Nucleus accumbens (tissue), 56 donors: Measurements from ENCODE around the gene ARHGAP24.
"Not testable (repeated sequence)": the region's sequence is repeated elsewhere in the genome, so short reads cannot be mapped to it uniquely, and the experiment has no call there.

Experiments used
- DNase-seq, 56 donors: peaks; one replicate each; lab custom pipeline; 2025; lab: John Stamatoyannopoulos, UW

The ARHGAP24 gene

DNA sequence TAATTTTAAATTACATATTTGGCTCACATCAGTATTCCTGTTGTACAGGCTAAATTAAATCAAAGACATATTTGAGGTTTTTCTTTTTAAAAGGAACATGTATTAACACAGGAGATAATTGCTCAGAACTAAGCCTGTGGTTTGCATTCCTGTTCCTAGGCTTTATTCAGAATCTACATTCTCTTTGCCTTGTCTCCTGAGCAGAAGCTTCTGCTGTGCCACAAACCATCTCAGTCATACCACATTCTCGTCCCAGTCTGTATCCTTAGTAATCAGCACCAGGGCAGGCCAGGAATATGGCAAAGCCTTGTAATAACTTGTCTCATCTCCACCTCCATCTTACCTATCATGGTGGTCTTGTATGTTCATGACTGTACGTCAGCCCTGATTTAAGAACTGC is 162.8 kb downstream of the ARHGAP24 start:
- no peak for DNase-seq

GRCh38 chr4:85639946-85640345 is 165.0 kb downstream of the ARHGAP24 start:
- no peak for DNase-seq

DNA sequence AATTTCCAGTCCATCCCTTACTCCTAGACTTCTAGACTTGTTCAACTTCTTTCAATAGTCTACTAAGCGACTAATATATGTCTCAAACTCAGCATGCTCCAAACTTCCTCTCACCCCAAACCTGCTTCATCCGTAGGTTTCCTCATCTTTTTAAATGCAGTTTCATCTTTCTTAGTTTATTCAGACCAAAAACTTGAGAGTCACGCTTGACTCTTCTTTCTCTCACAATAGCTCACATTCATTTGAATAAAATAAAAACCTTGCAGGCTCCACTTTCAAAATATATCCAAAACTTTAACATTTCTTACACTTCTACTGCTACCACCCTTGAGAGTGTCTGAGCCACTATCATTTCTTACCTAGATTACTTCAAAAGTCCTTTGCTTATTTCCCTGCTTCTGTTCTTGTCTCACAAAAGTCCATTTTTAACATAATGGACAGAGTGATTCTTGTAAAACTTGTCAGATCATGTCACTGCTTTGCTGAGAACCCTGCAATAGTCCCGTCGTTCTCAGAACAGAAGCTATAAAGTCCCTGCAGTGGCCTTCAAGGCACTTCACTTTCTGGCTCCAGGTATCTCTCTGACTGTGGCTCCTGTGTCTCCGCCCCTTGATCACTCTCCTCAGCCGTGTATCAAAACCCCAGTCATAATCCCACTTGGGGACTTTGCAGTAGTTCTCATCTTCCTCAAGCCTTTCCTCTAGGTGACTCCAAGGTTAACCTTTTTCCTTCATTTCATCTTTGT is 167.6 kb downstream of the ARHGAP24 start:
- no peak for DNase-seq

GRCh38 chr4:85644061-85644460 is 169.1 kb downstream of the ARHGAP24 start:
- DNase-seq: no peak

GRCh38 chr4:85650908-85651307 is 176.0 kb downstream of the ARHGAP24 start:
- no peak for DNase-seq

- DNase-seq: no peak
Observed at GRCh38 chr4:85656759-85657505, 182.0 kb downstream of the ARHGAP24 start.

DNA sequence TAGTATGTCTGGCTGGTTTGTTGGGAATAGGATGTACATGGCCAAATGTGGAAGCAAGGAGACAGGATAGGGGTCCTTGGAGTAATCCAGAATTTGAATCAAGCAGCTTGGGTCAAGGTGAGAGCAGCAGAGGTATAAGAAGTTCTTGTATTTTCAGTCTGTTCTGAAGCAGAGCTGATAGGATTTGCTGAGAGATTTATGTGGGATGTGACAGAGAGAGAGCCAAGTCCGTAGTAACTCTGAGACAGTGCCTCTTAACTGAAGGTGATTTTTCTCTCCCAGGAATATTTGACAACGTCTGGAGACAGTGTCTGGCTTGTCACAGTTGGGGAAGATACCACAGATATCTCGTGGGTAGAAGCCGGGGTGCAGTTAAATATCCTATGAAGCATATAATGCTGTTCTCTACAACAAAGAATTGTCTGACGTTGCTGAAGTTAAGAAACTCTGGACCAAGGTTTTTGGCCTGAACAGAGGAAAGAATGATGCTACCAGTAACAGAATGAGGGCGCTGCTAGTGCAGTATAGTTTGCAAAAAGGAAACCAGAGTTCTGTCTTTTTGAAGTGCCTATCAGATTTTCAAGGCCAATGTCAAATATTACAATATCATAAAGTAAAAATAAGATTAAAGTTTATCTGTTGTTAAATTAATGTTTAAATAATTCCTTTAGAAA is 184.0 kb downstream of the ARHGAP24 start:
- DNase-seq: no peak

- DNase-seq: no peak
Observed at GRCh38 chr4:85659610-85660218, 184.8 kb downstream of the ARHGAP24 start.

DNA sequence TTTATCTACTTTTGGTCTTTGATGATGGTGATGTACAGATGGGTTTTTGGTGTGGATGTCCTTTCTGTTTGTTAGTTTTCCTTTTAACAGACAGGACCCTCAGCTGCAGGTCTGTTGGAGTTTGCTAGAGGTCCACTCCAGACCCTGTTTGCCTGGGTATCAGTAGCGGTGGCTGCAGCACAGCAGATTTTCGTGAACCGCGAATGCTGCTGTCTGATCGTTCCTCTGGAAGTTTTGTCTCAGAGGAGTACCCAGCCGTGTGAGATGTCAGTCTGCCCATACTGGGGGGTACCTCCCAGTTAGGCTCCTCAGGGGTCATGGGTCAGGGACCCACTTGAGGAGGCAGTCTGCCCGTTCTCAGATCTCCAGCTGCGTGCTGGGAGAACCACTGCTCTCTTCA is 191.7 kb downstream of the ARHGAP24 start:
- DNase-seq: not testable (repeated sequence)

- no peak for DNase-seq
Observed at GRCh38 chr4:85669204-85669603, 194.3 kb downstream of the ARHGAP24 start.

DNA sequence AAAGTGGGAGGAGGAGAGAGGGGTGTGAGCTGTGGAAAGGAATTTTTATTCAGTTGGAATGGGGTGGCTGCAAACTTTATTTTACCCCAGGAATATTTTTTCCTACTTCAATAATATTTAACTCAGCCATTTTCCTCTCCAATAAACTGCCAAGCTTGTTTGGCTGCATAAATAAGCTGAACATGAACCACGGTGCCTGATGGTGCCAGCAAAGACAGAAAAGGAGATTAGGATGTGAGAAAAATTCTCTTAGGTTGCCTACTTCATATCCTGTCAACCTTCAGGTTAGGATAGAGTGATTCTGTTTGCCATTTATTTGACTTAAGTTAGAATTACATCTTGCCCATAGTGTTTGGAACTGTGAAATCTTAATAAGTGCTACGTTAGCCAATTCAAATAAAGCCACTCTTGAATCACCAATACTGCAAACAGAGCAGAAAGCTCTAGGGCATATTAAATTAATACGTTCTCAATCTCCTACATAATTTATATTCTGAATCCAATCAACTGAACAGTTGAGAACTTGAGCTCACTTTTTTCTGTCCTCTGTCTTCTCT is 195.1 kb downstream of the ARHGAP24 start:
- no peak for DNase-seq

GRCh38 chr4:85671120-85671519 is 196.2 kb downstream of the ARHGAP24 start:
- DNase-seq: no peak

DNA sequence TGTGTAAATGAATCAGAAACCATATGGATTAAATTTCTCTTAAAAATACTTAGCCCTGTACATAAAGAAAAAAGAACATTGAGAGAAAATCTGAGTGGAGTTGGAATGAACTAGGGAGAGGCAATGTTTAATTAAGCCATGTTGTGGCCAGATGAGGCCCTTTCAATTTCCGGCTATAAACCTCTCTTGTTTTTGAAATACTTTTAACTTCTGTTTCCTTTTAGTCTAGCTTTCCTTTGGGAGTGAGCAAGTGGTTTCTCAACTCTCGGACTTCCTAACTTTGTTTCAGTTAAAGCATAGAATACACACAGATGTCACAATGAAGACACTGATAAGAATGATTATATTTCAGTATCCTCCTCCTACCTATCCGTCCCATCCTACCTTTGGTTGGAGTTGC is 197.2 kb downstream of the ARHGAP24 start:
- DNase-seq: no peak

- no peak for DNase-seq
Observed at GRCh38 chr4:85672959-85673358, 198.0 kb downstream of the ARHGAP24 start.

- DNase-seq: no peak
Observed at GRCh38 chr4:85673540-85673939, 198.6 kb downstream of the ARHGAP24 start.

GRCh38 chr4:85675076-85676049 is 200.4 kb downstream of the ARHGAP24 start:
- DNase-seq: no peak

DNA sequence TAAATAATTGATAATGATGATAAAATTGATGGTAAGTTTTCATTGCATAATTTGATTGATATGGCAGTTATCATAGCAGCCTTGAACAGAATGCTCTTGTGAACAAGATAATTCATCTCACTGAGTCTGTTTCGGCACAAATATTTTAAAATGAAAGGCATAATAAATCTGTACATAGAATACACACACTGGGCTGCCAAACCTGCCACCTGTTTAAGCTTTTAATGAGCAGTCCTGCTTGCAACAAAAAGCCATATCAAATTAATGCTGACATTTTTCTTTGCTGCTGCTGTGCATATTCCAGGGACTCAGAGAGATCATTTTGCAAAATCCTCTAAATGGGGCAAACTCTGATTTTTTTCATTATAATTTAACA is 201.1 kb downstream of the ARHGAP24 start:
- no peak for DNase-seq

DNA sequence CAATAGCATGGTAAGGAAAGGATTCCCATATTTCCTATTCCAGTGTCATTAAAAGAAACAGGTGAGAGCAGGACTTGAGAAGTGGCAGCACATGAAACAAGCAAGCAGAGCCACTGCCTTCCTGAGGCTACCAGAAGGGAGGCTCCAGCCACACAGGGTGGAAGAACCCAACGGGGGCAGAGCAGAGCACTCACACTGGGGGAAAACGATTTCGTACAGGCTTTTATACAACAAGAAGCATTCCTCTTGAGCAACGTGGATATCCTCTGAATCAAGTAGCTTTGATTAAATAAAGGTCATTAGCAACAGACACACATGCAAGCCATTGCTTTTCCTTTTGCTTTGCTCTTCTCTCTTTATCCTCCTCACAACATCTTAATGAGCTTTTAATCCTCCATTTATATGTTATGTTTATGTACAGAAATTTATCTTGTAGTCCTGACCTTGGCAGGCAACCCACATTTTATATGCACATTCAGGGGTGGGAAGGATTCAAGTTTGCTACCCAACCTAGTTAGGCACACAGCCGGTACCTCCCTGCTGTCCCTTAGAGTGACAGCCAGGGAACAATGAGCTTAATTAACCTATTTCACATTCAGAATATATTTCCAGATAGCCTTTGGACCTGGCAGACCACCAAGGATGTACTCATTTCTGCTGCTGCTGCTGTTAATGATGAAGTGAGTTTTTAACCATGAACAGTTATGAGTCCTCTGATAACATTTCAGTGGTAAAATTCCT is 202.1 kb downstream of the ARHGAP24 start:
- no peak for DNase-seq

DNA sequence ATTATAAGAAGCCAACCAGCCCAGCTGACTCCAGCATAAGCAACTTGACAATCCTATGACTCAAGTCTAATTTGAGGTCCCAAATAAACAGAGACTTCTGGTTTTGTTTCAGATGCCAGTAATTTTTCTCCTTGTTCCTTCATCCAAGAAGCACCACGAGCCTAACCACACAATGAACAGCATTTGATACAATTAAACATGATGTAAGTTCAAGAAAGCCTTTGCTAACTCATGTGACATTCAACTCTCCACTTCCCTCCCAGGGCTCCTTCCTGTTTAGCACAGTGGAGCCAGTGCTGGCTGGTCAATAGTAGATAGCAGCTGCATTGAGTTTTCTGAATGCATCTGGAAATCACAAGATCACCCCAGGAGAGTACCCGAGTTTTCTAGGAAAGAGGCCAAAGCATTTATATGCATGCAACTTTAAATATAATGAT is 206.3 kb downstream of the ARHGAP24 start:
- DNase-seq: peak in 30 of 56 donors; percentile 1 to 46 (median 18)
